Measurements from ENCODE around the gene MAML2. TPM values are rescaled to one million over a fixed set of nuclear protein-coding genes. Genes with fewer than 3 reads are reported as not detected.

The MAML2 gene
- total RNA-seq, 1 experiment from 2014 or later, result 2.1 TPM

DNA sequence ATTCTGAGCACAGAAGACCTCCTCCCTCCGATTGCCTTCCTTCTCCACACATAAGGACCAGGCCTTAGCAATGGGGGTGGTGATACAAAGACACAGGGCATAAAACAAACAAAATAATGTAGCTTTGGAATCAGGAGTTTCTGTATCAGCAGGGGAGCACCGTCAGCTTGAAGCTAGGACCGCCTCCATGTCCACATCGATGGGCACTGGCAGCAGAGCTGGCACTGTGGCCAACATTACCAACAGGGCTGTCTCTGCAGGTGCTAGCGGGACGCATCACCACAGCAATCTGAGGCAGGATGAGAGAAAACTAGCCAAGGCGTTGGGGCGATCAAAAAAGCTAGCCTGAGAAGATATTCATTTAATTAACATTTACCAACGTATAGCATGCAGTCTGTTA is 201.4 kb downstream of the MAML2 start:
- no peak for DNase-seq (ENCODE audit: low read depth)
- in situ Hi-C loops (cut with HindIII; ENCODE audit: low pct_unique_long_range_greater_than_20kb, low sequenced_read_pairs), result no loop called here

DNA sequence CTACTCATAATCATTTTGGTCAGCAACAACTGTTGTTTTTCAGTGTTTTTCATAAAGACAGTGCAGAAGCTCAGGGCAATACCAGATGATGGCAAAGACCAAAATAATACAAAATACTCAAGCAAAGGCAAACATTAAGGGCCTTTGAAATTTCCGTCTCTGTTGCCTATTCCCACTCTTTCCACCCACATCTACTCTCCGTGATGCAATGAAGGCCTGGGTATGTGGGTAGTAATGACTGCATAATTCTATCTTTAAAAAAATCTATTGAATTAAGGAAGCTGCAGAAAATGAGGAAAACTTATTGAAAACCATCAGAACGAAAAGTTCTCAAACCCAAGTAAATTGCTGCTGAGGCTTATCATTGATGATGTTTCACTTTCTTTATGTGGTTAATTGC is 203.3 kb downstream of the MAML2 start:
- in situ Hi-C loops (cut with HindIII; ENCODE audit: low pct_unique_long_range_greater_than_20kb, low sequenced_read_pairs), result no loop called here
- no peak for DNase-seq (ENCODE audit: low read depth)

DNA sequence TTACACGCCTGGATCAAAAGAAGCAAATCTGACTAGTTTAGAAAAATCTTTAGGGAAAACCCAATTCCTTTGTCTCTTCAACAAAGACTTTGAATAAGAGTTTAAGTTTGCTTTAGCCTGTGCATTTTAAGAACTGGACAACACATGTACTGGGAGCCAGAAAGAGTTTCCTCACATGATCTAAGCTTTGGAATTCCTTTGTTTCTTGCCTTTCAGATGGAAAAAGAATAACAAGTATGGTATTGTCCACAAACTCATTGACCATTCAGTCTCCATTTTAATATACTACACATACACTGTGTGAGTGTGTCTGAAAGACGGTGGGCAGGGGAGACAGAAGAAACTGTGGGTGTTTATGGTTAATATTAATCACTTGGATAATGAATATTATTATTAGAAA is 205.6 kb downstream of the MAML2 start:
- in situ Hi-C loops (cut with HindIII; ENCODE audit: low pct_unique_long_range_greater_than_20kb, low sequenced_read_pairs), result no loop called here
- no peak for DNase-seq (ENCODE audit: low read depth)

- in situ Hi-C loops (cut with HindIII; ENCODE audit: low pct_unique_long_range_greater_than_20kb, low sequenced_read_pairs), result no loop called here
- DNase-seq (ENCODE audit: low read depth), result no peak
Observed at GRCh38 chr11:96136613-96137298, 206.2 kb downstream of the MAML2 start.

DNA sequence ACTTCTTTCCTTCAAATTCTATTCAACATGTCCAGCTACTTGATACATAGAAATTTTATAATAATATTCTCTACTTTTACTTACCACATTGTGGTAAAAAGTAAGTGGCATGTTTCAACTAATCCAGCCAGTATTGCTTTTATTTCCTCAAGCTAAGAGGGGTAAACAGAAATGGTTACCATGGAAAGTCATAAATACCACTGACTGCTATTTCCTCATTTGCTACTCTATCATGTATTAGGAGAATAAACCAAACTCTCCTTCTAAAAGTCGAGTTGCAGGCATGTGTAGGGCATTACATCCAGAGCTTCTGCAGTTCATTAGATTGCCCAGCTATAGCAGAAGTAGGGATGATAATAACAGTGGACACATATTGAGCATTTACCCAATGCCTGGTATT is 208.4 kb downstream of the MAML2 start:
- no peak for DNase-seq (ENCODE audit: low read depth)
- in situ Hi-C loops (cut with HindIII; ENCODE audit: low pct_unique_long_range_greater_than_20kb, low sequenced_read_pairs), result no loop called here

GRCh38 chr11:96132437-96132836 is 210.6 kb downstream of the MAML2 start:
- in situ Hi-C loops (cut with HindIII; ENCODE audit: low pct_unique_long_range_greater_than_20kb, low sequenced_read_pairs), result no loop called here
- no peak for DNase-seq (ENCODE audit: low read depth)

- DNase-seq (ENCODE audit: low read depth), result no peak
- in situ Hi-C loops (cut with HindIII; ENCODE audit: low pct_unique_long_range_greater_than_20kb, low sequenced_read_pairs), result no loop called here
Observed at GRCh38 chr11:96130061-96130620, 212.9 kb downstream of the MAML2 start.

- in situ Hi-C loops (cut with HindIII; ENCODE audit: low pct_unique_long_range_greater_than_20kb, low sequenced_read_pairs), result no loop called here
- no peak for DNase-seq (ENCODE audit: low read depth)
Observed at GRCh38 chr11:96127596-96127959, 215.4 kb downstream of the MAML2 start.

GRCh38 chr11:96126917-96127595 is 215.9 kb downstream of the MAML2 start:
- in situ Hi-C loops (cut with HindIII; ENCODE audit: low pct_unique_long_range_greater_than_20kb, low sequenced_read_pairs), result no loop called here
- no peak for DNase-seq (ENCODE audit: low read depth)

DNA sequence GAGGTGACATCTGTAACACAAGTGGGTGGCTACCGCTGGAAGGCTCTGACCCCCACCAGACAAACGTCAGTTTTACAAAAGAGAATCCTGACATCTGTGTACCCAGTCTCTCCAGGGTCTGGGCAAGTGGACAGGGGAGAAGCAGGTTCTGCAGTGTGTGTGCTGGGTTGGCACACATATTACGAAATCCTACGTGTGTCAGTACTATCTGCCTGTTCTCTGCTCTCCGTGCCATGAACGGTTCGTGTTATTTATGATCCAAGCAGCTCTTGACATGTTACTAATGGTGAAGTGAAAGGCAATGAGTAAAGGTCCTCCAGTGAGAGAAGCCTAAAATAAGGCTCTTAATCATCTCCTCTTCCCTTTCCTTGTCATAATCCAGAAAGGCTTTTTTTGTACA is 217.6 kb downstream of the MAML2 start:
- no peak for DNase-seq (ENCODE audit: low read depth)
- in situ Hi-C loops (cut with HindIII; ENCODE audit: low pct_unique_long_range_greater_than_20kb, low sequenced_read_pairs), result no loop called here

DNA sequence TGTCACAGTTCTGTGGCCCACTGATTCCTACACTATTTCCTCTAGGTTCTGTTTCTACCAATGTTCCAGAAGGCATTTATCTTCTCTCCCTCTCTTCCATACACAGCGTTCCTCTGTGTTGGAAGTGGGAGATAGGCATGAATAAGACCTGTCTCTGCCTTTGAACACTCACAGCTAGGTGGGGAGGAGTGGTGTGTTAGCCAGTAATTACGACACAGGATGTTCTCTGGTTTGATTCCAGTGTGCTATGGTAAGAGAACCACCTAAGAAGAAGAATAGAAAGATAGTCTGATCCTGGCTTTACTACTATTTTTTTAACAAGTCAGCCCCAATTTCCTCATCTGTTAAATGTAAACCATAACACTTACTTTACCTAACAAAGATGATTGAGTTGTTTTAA is 218.8 kb downstream of the MAML2 start:
- in situ Hi-C loops (cut with HindIII; ENCODE audit: low pct_unique_long_range_greater_than_20kb, low sequenced_read_pairs), result no loop called here
- no peak for DNase-seq (ENCODE audit: low read depth)

DNA sequence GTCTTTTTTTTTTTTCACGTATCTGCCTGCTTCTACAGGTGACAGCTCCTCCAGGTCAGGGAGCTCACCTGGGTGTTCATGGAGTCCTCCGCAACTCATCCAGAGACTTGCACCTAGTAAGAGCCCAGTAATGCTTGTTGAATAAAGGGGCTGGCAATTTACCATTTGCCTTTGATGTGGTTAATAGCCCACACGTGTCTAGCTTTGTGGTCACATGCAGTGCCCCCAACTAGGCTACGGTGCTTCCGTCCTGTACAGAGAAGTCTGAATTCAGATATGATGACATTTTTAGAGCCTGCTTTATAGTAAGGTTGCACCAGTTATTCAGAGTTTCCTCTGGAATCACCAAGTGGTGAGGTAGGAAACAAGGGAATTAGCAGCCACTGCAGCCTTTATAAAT is 219.7 kb downstream of the MAML2 start:
- no peak for DNase-seq (ENCODE audit: low read depth)
- in situ Hi-C loops (cut with HindIII; ENCODE audit: low pct_unique_long_range_greater_than_20kb, low sequenced_read_pairs), result no loop called here

DNA sequence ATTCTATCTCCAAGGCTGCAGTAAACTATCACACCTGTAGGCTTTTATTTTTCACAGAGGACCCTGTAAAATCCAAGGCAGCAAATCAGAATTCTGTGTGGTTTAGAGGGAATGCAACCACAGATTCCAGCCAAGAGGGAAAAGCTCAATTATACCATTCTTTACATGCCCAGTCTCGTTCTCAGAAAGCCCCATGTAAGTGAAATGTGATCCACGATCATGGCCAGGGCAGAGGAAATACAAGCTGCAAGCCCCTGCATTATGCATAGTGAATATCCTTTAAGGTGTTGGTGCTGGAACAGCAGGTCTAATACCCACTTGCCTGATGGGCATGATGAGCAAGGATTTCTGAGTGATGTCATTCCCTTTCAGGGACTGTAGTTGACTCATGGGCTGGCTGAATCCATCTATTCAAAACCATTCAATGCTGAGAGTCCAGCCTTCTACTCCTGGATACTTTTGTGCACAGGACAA is 220.4 kb downstream of the MAML2 start:
- no peak for DNase-seq (ENCODE audit: low read depth)
- in situ Hi-C loops (cut with HindIII; ENCODE audit: low pct_unique_long_range_greater_than_20kb, low sequenced_read_pairs), result no loop called here

DNA sequence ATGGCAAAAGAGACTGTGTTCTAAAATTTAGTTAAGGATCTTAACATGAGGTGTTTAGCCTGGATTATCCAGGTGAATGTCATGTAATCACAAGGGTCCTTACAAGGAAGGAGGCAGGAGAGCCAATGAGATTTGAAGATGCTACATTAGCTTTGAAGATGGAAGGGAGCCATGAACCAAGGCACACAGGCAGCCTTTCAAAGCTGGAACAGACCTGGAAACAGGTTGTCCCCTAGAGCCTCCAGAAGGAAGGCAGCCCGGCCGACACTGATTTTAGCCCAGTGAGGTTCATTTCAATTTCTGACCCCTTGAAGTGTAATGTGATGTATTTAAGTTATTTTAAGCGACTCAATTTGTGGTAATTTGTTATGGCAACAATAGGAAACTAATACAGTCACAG is 223.8 kb downstream of the MAML2 start:
- in situ Hi-C loops (cut with HindIII; ENCODE audit: low pct_unique_long_range_greater_than_20kb, low sequenced_read_pairs), result no loop called here
- DNase-seq (ENCODE audit: low read depth), result no peak

GRCh38 chr11:96116376-96116775 is 226.6 kb downstream of the MAML2 start:
- DNase-seq (ENCODE audit: low read depth), result no peak
- in situ Hi-C loops (cut with HindIII; ENCODE audit: low pct_unique_long_range_greater_than_20kb, low sequenced_read_pairs), result no loop called here

DNA sequence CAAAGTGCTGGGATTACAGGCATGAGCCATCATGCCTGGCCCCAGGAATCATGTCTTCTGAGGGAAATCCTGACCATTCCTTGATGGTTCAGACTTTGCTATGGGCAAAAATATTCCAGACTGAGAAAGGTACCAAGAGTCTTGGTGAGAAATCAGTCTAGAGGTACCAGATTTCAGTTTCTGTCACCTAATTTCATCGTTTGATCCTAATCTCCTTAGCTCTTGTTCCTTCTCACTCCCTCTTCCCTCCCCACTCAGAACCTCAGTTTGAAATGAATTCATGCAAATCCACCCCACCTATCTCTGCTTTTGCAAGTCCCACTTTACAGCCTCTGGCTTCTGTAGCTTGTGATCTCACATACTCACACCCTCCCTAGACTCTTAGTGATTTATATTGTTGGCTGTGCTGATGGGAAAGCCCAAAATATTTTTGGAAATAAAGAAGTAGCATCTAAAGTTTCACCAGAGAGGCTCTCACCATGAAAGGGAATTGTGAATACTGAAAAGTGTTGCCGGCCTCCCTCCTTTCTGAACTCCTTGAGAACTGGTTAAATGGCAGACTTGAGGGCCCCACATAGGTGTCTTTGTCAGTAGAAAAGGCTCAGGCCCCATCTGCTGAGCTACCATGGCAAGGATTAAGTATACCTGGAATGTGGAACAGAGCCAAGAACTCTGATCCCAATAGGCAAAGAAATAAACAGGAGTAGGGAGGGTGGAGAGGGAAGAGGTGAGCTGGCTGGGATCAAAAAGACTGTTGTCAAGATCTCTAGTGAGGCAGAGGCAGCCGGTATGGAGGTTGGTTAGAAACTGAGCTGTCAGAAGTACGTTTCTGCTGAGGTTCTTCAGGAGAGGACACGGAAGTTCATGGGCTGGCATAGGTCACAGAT is 228.6 kb downstream of the MAML2 start:
- DNase-seq (ENCODE audit: low read depth), result no peak
- in situ Hi-C loops (cut with HindIII; ENCODE audit: low pct_unique_long_range_greater_than_20kb, low sequenced_read_pairs), result no loop called here

- in situ Hi-C loops (cut with HindIII; ENCODE audit: low pct_unique_long_range_greater_than_20kb, low sequenced_read_pairs), result no loop called here
- DNase-seq (ENCODE audit: low read depth), result no peak
Observed at GRCh38 chr11:96113193-96113681, 229.8 kb downstream of the MAML2 start.

- in situ Hi-C loops (cut with HindIII; ENCODE audit: low pct_unique_long_range_greater_than_20kb, low sequenced_read_pairs), result no loop called here
- no peak for DNase-seq (ENCODE audit: low read depth)
Observed at GRCh38 chr11:96112192-96113128, 230.5 kb downstream of the MAML2 start.
